Central memory CD4-positive, alpha-beta T cell (primary cell): ENCODE measurements around the gene IGSF23.
"Not testable (repeated sequence)": the region's sequence is repeated elsewhere in the genome, so short reads cannot be mapped to it uniquely, and the experiment has no call there.

Experiments
- DNase-seq: peaks from one replicate; pipeline ENCODE4 v3.0.0; 2022

IGSF23 gene

DNA sequence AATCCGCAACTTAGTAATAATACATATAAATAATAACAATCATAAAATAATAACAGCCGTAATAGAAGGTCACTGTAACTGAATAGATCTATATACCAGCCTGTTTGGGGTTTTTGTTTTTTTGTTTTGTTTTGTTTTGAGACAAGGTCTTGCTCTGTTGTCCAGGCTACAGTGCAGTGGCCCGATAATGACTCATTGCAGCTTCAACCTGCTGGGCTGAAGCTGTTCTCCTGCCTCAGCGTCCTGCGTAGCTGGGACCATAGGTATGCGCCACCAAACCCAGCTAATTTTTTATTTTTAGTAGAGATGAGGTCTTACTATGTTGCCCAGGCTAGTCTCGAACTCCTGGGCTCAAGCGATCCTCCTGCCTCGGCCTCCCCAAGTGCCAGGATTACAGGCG, 950 bp downstream of the IGSF23 start:
- DNase-seq: no peak

DNA sequence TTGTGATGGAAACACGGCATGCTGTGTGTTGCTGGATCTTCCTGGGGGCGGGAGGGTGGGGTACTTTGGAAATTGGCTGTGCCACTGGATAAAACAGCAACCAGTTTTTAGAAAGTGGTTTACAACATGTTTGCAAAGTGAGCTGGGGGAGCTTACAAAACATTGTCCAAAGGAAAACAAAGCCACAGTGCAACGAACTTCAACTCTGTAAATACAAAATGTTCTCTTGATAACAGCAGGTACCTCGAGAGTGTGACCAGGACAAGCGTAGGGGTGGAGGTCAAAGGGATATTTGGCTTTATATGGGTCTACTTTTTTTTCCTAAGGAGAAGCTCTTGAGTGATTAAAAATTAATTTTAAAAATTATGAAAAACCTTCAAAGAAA, 2.5 kb downstream of the IGSF23 start:
- no peak for DNase-seq

- no peak for DNase-seq
These were observed 3.9 kb downstream of the IGSF23 start for GRCh38 chr19:44617110-44617880.

DNA sequence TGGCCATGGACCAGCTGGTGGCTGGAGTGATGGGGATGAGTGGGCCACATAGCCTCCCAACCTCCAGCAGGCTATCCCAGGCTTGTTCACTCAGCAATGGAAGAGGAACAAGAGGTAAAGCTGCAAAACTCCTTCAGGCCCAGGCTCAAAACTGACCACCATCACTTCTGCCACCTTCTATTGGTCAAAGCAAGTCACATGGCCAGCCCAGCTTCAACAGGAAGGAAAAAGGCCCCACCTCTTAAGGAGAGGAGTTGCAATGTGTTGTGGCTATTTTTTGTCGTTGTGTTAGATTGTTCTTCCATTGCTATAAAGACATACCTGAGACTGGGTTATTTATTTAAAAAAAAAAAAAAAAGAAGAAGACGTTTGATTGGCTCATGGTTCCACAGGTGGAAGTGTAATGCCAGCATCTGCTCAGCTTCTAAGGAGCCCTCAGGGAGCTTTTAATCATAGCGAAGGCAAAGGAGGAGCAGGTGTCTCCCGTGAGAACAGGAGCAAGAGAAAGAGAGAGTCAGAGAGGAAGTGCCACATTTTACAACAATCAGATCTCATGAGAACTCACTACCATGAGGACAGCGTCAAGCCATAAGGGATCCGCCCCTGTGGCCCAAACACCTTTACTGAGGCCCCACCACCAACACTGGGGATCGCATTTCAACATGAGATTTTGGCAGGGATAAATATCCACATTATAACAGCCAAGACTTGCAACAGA, 5.4 kb downstream of the IGSF23 start:
- no peak for DNase-seq

GRCh38 chr19:44620667-44621066, 7.3 kb downstream of the IGSF23 start:
- no peak for DNase-seq

DNA sequence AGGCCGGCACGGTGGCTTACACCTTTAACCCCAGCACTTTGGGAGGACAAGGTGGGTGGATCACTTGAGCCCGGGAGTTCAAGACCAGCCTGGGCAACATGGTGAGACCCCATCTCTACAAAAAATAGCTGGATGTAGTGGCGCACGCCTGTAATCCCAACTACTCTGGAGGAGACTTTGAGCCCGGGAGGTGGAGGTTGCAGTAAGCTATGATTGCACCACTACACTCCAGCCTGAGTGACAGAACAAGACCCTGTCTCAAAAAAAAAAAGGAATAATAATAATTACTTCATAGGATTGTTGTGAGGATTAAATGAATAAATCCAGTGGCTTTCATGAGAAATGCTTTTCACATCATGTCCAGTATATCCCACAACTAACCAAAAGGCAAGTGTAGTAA, 8.0 kb downstream of the IGSF23 start:
- no peak for DNase-seq

DNA sequence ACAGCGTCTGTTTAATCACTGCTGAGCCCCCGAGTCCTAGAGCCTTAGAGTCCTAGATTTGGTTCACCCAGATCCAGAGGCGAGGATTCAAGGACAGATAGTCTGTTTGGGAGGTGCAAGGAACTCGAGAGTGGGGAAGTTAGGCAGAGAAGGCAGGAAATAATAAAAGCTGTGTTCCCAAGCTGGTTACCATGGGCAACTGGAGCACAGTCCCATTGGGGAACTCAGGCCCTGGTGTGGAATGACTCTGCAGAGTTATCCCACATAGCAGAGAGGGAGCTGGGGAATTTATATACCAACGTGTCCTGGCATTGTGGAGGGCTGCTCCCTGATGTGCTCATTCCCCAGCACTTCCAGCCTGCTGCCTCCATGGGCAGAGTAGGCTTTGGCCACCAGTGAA, 9.7 kb downstream of the IGSF23 start:
- DNase-seq: no peak

DNA sequence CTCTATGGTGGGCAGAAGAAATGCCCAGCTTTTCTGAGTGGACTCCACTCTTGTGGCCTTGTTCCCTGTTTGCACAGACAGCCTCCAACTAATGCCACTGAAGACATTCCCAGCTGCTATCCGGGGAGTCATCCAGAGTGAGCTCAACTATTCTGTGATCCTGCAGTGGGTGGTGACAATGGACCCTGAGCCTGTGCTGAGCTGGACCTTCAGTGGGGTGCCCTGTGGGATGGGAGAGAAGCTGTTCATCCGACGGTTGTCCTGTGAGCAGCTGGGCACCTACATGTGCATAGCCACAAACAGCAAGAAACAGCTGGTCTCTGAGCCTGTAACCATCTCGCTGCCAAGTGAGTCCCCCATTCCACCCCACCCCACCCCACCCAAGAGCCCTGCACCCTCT, 10.3 kb downstream of the IGSF23 start:
- no peak for DNase-seq

DNA sequence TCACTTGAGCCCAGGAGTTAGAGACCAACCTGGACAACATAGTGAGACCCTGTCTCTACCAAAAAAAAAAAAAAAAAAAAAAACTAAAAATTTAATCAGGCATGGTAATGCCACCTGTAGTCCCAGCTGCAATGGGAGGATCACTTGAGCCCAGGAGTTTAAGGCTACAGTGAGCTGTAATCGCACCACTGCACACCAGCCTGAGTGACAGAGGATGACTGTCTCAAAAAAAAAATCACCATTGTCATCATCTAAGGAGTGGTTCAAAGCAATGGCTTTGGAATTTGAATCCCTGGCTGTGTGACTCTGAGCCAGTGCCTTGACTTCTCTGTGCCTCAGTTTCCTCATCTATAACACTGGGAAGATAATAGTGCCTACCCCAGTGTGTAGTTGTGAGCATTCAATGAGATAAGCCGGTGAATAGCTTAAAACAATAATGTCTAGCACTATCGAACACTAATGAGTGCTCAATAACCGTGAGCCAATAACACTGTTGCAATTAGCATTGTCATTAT, 11.5 kb downstream of the IGSF23 start:
- DNase-seq: no peak

DNA sequence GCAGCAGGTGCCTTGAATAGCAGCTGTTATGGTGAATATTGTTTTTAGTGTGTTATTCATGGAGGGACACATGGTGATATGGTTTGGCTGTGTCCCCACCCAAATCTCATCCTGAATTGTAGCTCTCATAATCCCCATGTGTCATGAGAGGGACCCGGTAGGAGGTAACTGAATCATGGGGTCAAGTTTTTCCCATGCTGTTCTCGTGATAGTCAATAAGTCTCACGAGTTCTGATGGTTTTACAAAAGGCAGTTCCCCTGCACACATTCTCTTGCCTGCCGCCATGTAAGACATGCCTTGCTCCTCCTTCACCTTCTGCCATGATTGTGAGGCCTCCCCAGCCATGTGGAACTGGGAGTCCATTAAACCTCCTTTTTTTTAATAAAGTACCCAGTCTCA, 12.3 kb downstream of the IGSF23 start:
- not testable (repeated sequence) for DNase-seq

- DNase-seq: no peak
These were observed 12.8 kb downstream of the IGSF23 start for GRCh38 chr19:44626048-44626624.

DNA sequence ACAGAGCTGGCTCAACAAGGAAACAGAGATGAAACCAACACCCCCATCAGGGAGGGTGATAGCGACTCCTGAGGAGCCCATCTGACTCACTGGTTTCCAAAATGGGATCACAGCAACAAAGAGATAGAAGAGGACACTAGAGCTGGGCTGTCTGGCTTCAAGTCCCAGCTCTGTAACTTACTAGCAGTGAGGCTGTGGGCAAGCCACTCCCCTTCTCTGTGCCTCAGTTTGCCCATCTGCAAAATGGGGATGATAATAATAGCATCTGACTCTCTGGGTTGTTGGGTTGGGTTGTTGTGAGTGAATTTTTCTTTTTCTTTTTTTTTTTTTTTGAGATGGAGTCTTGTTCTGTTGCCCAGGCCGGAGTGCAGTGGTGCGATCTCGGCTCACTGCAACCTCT, 14.3 kb downstream of the IGSF23 start:
- DNase-seq: no peak

DNA sequence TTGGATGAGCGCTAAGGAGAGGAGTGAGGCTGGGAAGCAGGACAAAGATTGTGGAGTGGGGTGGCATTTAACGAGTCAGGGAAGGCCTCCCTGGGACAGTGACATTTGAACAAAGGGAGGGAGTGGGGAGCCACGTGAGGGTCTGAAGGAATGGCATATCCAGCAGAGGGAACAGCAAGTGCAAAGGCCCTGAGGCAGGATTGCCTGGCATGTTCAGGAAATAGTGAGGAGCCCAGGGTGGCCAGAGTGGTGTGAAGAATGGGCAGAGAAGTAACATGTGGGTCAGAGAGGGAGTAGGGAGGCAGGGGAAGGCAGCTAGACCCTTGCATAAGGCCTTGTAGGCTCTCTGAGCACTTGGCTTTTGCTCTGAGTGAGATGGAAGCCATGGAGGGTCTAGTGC, 15.4 kb downstream of the IGSF23 start:
- DNase-seq: no peak

GRCh38 chr19:44631611-44632010, 18.2 kb downstream of the IGSF23 start:
- not testable (repeated sequence) for DNase-seq

DNA sequence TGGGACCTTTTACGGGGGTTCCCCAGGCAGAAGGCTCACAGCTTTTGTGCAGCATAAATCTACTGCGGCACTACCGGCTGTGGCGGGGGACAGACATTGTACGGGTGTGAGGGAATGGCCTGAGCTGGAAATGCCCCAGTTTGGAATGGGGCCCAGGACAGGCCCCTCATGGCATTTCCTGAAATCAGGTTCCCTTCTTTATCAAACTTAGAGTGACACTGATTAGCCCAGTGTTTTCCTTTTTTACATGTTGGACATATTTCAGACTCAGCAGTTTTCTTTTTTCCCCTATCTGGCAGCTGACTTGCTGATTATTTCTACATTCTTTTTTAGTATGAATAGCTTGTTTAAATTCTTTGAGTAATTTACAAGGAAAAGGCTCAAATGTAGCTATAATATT, 20.7 kb downstream of the IGSF23 start:
- not testable (repeated sequence) for DNase-seq

DNA sequence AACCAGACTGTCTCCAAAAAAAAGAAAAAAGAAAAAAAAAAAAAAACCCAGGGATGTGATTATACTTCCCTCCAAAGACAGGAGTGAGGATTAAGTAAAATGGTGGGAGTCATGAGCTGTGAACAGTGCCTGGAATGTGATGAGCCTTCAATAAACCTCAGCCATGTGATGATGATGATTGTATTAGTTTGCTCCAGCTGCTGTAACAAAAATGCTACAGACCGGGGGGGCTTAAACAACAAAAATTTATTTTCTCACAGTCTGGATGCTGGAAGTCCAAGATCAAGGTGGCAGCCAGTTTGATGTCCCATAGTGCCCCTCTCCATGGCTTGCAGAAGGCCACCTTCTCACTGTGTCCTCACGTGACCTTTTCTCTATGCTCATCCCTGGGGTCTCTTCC, 21.4 kb downstream of the IGSF23 start:
- DNase-seq: no peak

DNA sequence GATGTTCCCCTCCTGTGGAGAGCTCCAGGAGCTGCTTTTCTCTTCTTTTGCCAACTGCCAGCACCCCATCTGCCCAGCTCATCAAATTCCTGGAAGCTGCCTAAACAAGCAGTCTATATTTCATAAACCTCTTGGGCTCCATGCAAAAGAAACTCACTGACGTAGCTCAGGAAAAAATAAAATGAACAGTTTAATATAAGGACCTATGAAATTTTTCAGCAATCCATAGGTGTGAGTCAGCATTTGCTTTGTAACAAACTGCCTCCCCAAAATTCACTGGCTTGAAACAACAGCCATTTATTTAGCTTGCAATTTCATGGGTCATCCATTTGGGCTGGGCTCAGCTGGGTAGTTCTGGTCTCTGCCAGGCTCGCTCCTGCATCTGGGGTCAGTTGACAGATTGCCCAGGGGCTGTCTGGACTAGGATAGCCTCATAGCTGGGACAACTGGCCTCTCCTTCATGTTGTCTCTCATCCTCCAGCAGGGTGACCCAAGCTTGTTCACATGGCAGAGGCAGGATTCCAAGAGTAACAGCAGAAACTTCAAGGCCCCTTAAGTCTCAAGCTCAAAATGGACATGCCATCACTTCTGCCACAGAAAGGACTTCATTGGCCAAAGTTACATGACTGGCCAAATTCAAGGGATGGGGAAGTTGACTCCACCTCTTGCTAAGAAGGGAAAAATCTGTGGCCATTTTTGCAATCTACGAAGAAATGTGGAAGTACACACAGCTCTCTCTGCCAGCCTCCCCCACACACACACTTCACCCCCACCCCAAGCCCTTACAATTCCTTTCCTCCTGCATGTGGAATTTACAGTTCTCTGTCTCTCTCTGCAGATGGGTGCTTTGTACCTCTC, 22.4 kb downstream of the IGSF23 start:
- DNase-seq: no peak

GRCh38 chr19:44636439-44637389, 23.4 kb downstream of the IGSF23 start:
- DNase-seq: no peak

GRCh38 chr19:44637390-44637764, 24.0 kb downstream of the IGSF23 start:
- no peak for DNase-seq

DNA sequence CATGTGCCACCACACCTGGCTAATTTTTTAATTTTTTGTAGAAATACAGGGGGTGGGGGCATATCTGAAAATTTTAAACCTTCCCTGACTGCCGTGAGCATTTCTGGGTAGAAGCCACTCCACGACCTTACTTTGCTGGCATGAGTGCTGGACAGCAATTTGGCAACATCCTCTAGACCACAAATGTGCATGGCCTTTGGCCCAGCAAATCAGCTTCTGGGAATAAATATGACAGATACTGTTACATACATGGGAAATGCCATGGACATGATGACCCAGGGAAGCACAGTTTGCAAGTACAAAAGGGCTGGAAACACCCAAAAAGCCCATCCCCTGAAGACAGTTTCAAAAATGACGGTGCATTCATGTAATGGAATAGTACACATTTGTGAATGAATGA, 27.2 kb downstream of the IGSF23 start:
- no peak for DNase-seq

DNA sequence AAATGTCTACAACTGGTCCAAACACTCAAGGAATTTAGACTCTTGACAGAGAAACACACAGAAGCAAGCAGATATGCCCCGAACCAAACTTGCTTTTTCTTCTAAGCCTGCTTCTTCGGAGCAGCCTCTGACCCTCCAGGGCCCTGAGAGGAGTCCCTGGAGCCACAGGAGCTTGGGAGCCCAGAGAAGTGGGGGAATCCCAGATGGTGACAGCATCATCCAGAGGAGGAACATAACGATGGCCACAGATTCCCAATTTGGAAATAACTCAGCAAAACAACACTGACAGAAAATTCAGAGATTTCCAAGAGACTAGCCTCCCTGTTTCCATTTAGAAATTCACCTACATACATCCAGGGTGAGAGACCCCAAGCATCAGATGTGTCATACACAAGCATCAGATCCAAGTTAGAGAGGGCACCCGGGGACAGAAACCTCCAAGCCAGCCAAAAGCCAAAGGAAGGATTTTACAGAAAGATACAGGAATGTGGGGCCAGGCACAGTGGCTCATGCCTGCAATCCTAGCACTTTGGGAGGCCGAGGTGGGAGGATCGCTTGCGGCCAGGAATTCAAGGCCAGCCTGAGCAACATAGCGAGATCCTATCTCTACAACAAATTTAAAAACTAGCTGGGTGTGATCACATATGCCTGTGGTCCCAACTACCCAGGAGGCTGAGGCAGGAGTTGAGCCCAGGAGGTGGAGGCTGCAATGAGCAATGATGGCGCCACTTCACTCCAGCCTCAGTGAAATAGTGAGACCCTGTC, 28.3 kb downstream of the IGSF23 start:
- no peak for DNase-seq
